ENCODE measurements around the gene HTRA1.

GRCh38 chr10:122490786-122491680 is 29.7 kb downstream of the HTRA1 start:
- TF ChIP-seq, protein P1, sequence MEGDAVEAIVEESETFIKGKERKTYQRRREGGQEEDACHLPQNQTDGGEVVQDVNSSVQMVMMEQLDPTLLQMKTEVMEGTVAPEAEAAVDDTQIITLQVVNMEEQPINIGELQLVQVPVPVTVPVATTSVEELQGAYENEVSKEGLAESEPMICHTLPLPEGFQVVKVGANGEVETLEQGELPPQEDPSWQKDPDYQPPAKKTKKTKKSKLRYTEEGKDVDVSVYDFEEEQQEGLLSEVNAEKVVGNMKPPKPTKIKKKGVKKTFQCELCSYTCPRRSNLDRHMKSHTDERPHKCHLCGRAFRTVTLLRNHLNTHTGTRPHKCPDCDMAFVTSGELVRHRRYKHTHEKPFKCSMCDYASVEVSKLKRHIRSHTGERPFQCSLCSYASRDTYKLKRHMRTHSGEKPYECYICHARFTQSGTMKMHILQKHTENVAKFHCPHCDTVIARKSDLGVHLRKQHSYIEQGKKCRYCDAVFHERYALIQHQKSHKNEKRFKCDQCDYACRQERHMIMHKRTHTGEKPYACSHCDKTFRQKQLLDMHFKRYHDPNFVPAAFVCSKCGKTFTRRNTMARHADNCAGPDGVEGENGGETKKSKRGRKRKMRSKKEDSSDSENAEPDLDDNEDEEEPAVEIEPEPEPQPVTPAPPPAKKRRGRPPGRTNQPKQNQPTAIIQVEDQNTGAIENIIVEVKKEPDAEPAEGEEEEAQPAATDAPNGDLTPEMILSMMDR (IDR thresholded peaks at IDR 0.05) = no peak
- TF ChIP-seq POLR2A (IDR thresholded peaks at IDR 0.05) = no peak
